Ascending aorta (tissue), 2 donors: ENCODE data around the gene OR51B2. TPM values are rescaled to one million over a fixed set of nuclear protein-coding genes. Genes with fewer than 3 reads are reported as not detected.
"Not testable (repeated sequence)": the region's sequence is repeated elsewhere in the genome, so short reads cannot be mapped to it uniquely, and the experiment has no call there.

Source experiments
- DNase-seq, 2 donors: peaks; one replicate each; pipeline ENCODE4 v3.0.0-alpha.2; 2019; ENCODE audit warnings: low spot score in 2 of 2
- H3K27ac ChIP-seq, 2 donors: fragments of 200-600 bp; sonication (generic); one replicate each; pipeline ENCODE4 v1.5.1; 2016 to 2017; ENCODE audit warnings: mild to moderate bottlenecking in 1 of 2
- H3K27me3 ChIP-seq: fragments of 200-600 bp; sonication (generic); one replicate; pipeline ENCODE4 v1.5.1; 2017
- H3K36me3 ChIP-seq, 2 donors: fragments of 200-600 bp; sonication (generic); one replicate each; pipeline ENCODE4 v1.5.1; 2016
- H3K4me1 ChIP-seq, 2 donors: fragments of 200-600 bp; sonication (generic); one replicate each; pipeline ENCODE4 v1.5.1; 2016 to 2017; ENCODE audit warnings: mild to moderate bottlenecking in 1 of 2
- H3K4me3 ChIP-seq, 2 donors: fragments of 200-600 bp; sonication (generic); one replicate each; pipeline ENCODE4 v1.5.1; 2016 to 2017; ENCODE audit warnings: mild to moderate bottlenecking in 1 of 2
- H3K9me3 ChIP-seq, 2 donors: fragments of 200-600 bp; sonication (generic); one replicate each; pipeline ENCODE4 v1.5.1; 2016
- CTCF ChIP-seq, 3 experiments: fragments of 200-600 bp in 2 of 3; fragments of 450-650 bp in 1 of 3; sonication (generic) in 2 of 3; IDR thresholded peaks; one replicate each; pipeline ENCODE4 v1.5.1; 2016 to 2019; ENCODE audit warnings: antibody characterized with exemption in 3 of 3, mild to moderate bottlenecking in 1 of 3, moderate library complexity in 1 of 3
- intact Hi-C: fragments of 100-400 bp; cut with DNase I; formaldehyde crosslinking; loops from one replicate; pipeline ENCODE4 v1.15.1; 2023
- total RNA-seq: library from RNA; depleted of rRNA; stranded (reverse); fragments of >200 nt; gene quantifications from one replicate; pipeline ENCODE4 v1.1.0, GENCODE V29; 2016

The OR51B2 gene
- total RNA-seq, 1 donor from 2014 or later: not detected

DNA sequence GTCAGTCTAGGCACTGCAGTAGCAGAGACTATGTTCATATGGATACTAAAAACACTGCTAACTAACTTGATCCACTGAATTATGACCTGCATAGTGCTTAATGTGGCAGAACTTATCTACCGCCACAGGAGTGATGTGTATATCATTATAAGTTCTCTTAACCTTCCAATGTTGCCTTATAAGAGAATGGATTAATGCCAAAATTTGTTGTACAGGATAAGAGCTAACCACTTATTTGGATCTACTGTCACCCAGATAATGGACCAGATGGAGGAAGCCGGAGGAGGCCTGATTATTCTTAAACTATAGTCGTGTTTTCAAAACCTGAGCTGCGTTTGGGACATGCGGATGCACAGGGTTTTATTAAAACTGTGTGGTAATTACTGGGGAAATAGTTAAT lies 20.5 kb downstream of the OR51B2 start:
- no peaks in the 10 kb centered on the region for H3K36me3 ChIP-seq
- TF ChIP-seq CTCF (IDR thresholded peaks at IDR 0.05): no peak
- no peaks in the 10 kb centered on the region for H3K9me3 ChIP-seq
- no peak overlapping the region for H3K4me3 ChIP-seq
- DNase-seq: no peak
- intact Hi-C loops: no loop called here
- no peak overlapping the region for H3K27ac ChIP-seq
- H3K4me1 ChIP-seq: no peaks in the 10 kb centered on the region
- no peaks in the 10 kb centered on the region for H3K27me3 ChIP-seq

GRCh38 chr11:5301846-5302245 lies 22.3 kb downstream of the OR51B2 start, which contains the start of gene OR51B4:
Gene OR51B4, minus strand, starts transcription at chr11:5301946. Its CDS starts 0 bp downstream, at chr11:5301946.
- H3K4me3 ChIP-seq: no peak within 1 kb of the TSS
- H3K27me3 ChIP-seq: no peaks in the 10 kb centered on the region
- H3K36me3 ChIP-seq: no peaks in the 10 kb centered on the region
- H3K9me3 ChIP-seq: no peaks in the 10 kb centered on the region
- no peak within 1 kb of the TSS for H3K27ac ChIP-seq
- intact Hi-C loops: no loop called here
- no peak for DNase-seq
- TF ChIP-seq CTCF (IDR thresholded peaks at IDR 0.05): no peak
- H3K4me1 ChIP-seq: no peaks in the 10 kb centered on the region

DNA sequence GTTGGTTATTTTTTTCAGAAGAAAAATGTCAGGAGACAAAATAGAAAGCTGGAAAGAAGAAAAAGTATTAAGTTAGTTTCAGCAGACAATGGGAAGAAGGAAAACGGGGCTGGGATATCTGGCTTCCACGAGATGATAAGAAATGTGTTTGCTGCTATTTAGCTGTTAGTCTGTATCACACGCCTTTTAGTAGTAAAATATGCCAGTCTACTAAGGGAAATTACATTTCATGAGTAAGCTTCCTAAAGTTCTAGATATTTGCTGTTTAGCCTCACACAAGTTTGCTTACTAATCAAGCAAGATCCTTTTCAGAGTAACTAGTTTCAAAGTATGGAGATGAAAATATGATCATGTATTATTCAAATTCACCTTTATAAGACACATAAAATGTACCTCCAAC lies 23.8 kb downstream of the OR51B2 start:
- Histone ChIP-seq H3K27ac (no peak overlapping the region), H3K4me3 (no peak overlapping the region), H3K27me3 (no peaks in the 10 kb centered on the region), H3K9me3 (no peaks in the 10 kb centered on the region), H3K4me1 (no peaks in the 10 kb centered on the region), H3K36me3 (no peaks in the 10 kb centered on the region)
- intact Hi-C loops: no loop called here
- TF ChIP-seq CTCF (IDR thresholded peaks at IDR 0.05): no peak
- DNase-seq: no peak

- intact Hi-C loops: no loop called here
- DNase-seq: no peak
- H3K27me3 ChIP-seq: no peaks in the 10 kb centered on the region
- H3K4me3 ChIP-seq: no peak overlapping the region
- TF ChIP-seq CTCF (IDR thresholded peaks at IDR 0.05): no peak
- no peaks in the 10 kb centered on the region for H3K9me3 ChIP-seq
- H3K27ac ChIP-seq: no peak overlapping the region
- no peaks in the 10 kb centered on the region for H3K4me1 ChIP-seq
- no peaks in the 10 kb centered on the region for H3K36me3 ChIP-seq
These were observed 25.6 kb downstream of the OR51B2 start for GRCh38 chr11:5298451-5298850.

DNA sequence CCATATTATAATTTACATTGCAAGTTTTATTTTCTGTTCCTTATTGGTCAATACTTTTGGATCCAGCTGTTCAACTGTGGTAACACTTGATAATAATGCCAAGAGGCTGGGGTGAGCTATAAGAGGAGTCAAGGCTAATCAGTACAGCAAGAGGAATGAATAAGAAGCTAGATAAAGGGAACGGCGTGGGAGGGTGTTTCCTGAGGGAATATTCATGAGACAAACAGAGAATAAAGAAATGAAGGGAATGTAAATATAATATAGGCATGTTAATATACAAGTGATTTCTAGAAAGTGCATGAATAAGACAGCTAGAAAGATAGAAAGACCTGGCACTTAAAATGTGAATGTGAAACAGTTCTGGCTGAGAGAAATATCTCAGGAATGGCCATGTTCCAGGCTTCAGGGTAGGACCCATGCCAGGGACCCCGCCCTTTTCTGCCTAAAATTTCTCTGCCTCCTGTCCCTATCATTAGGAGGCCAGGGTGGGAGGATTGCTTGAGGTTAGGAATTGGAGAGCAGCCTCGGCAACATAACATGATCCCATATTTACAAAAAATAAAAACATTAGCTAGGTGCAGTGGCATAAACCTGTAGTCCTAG lies 26.3 kb downstream of the OR51B2 start:
- Histone ChIP-seq H3K27ac (no peak overlapping the region), H3K4me3 (no peak overlapping the region), H3K27me3 (no peaks in the 10 kb centered on the region), H3K36me3 (no peaks in the 10 kb centered on the region), H3K9me3 (no peaks in the 10 kb centered on the region), H3K4me1 (no peaks in the 10 kb centered on the region)
- DNase-seq: no peak
- no peak for TF ChIP-seq CTCF (IDR thresholded peaks at IDR 0.05)
- intact Hi-C loops: no loop called here

GRCh38 chr11:5294342-5294995 lies 29.6 kb downstream of the OR51B2 start:
- DNase-seq, intact Hi-C loops, H3K4me3 ChIP-seq, H3K36me3 ChIP-seq, H3K9me3 ChIP-seq, H3K27ac ChIP-seq, H3K4me1 ChIP-seq, H3K27me3 ChIP-seq: not testable (repeated sequence)
